Ishikawa (cell line): ENCODE results near the gene TRAPPC12.

Experiments used
- CEBPB ChIP-seq: IDR thresholded peaks from 2 replicates; pipeline ENCODE4 v1.6.1; 2012
- CREB1 ChIP-seq: IDR thresholded peaks from 2 replicates; pipeline ENCODE4 v1.6.1; 2012; ENCODE audit warnings: low read depth
- EGR1 ChIP-seq: IDR thresholded peaks from 2 replicates; pipeline ENCODE4 v1.6.1; 2012
- EP300 ChIP-seq: IDR thresholded peaks from 2 replicates; pipeline ENCODE4 v1.6.1; 2012; ENCODE audit warnings: borderline replicate concordance
- FOXM1 ChIP-seq: IDR thresholded peaks from 2 replicates; pipeline ENCODE4 v1.6.1; 2012; ENCODE audit warnings: low read depth, borderline replicate concordance
- NFIC ChIP-seq: IDR thresholded peaks from 2 replicates; pipeline ENCODE4 v1.6.1; 2012
- RAD21 ChIP-seq: IDR thresholded peaks from 2 replicates; pipeline ENCODE4 v1.6.1; 2012; ENCODE audit warnings: low read depth
- REST ChIP-seq: IDR thresholded peaks from 2 replicates; pipeline ENCODE4 v1.6.1; 2012; ENCODE audit warnings: low read depth, mild to moderate bottlenecking
- TAF1 ChIP-seq: IDR thresholded peaks from 2 replicates; pipeline ENCODE4 v1.6.1; 2012; ENCODE audit warnings: low read depth, mild to moderate bottlenecking
- TCF12 ChIP-seq: IDR thresholded peaks from 2 replicates; pipeline ENCODE4 v1.6.1; 2012; ENCODE audit warnings: low read depth
- TEAD4 ChIP-seq: IDR thresholded peaks from 2 replicates; pipeline ENCODE4 v1.6.1; 2012
- USF1 ChIP-seq: IDR thresholded peaks from 2 replicates; pipeline ENCODE4 v1.6.1; 2012
- YY1 ChIP-seq: IDR thresholded peaks from 2 replicates; pipeline ENCODE4 v1.6.1; 2012; ENCODE audit warnings: low read depth
- ZBTB7A ChIP-seq: IDR thresholded peaks from 2 replicates; pipeline ENCODE4 v1.6.1; 2012; ENCODE audit warnings: low read depth
- TF ChIP-seq, protein P1 (sequence below): IDR thresholded peaks from 2 replicates; pipeline ENCODE4 v1.6.1; 2012

The TRAPPC12 gene

GRCh38 chr2:3519255-3520205, 140.0 kb downstream of the TRAPPC12 start, which contains the start of gene ADI1:
TSS of gene ADI1 (minus strand) at chr2:3519531. CDS start at chr2:3519487, 44 bp downstream.
- peak; percentile 59; the same call in 1 of the 2 replicates for TF ChIP-seq TAF1
- TF ChIP-seq EGR1, result 0 out of 2 replicates have a peak, but pooled peaks have one; percentile 26
- 0 out of 2 replicates have a peak, but pooled peaks have one; percentile 31 for TF ChIP-seq YY1
- TF ChIP-seq USF1, result no peak; the same call in 1 of the 2 replicates
- no peak; the same call in 1 of the 2 replicates for TF ChIP-seq TCF12
- TF ChIP-seq, protein P1, sequence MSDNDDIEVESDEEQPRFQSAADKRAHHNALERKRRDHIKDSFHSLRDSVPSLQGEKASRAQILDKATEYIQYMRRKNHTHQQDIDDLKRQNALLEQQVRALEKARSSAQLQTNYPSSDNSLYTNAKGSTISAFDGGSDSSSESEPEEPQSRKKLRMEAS, result peak; percentile 88

GRCh38 chr2:3520591-3520990, 141.1 kb downstream of the TRAPPC12 start:
- TF ChIP-seq FOXM1 (no peak), EGR1 (no peak), YY1 (no peak), TCF12 (no peak), TEAD4 (no peak), CEBPB (no peak), ZBTB7A (no peak), RAD21 (no peak), USF1 (no peak), REST (no peak), CREB1 (no peak), TAF1 (no peak), NFIC (no peak), EP300 (no peak)
- TF ChIP-seq, protein P1, result no peak

DNA sequence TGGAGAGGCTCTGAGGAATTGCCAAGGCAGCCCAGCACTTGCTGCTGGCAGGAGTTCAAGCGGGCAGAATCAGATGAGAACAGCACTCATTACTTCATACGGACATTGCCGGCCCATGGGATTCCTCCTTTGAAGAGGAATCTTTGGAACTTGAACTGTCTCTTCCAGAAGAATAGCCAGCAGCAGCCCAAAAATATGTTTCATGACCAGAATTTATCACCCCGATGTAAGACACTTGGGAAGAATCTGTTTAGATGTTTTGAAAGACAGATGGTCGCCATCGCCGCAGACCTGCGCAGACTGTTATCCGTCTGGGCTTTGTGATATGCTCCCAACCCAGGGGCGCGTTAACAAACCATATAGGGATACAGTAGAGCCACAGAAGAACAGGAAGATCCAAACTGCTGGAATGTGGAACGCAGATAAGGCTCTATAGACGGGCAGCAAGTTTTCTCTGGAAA, 143.5 kb downstream of the TRAPPC12 start:
- TF ChIP-seq USF1 (no peak), TEAD4 (no peak), CEBPB (no peak)

DNA sequence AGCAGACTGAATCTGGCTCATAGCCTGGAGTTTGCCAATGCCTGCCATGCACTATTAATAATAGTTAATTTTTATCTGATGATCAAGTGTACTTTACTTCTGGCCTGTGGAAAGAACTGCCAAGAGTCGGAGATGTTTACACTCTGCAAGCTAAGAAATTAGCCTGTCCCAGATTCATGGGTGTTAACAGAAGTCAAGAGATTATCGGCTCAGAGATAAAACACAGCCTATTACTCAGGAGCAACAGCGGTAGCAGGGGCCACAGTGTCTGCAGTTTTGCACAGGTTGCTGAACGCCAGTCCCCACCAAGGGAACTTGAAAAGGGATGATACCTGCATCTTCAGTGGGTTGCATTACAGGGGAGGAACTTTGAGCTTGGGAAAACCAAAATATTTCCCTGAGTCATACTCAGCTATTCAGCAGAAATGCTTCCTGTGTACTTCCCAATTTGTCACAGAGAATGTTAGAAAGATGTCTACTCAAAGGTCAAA, 144.1 kb downstream of the TRAPPC12 start:
- no peak for TF ChIP-seq FOXM1

DNA sequence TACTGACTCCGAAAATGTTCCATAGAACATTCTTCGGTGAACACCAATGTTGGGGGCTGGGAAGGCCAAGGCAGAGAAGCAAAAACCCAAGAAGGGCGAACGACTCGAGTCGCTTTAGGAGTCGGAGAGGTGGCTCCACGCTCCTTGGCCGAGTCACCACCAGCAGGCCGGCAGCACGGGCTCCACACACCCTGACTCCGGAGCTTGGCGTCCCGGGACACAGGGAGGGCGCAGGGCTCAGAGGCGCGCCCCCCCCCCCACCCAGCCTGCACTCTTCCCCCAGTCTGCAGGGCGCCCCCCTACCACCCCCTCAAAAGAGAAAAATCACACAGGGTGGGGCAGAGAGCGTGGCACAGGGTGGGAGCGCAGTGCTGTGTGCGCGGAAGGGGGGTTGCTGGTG, 147.4 kb downstream of the TRAPPC12 start:
- TF ChIP-seq EP300, result no peak
- TF ChIP-seq RAD21, result no peak
- no peak for TF ChIP-seq ZBTB7A
- no peak for TF ChIP-seq YY1
- no peak for TF ChIP-seq EGR1
- TF ChIP-seq CEBPB, result no peak
- TF ChIP-seq TEAD4, result no peak
- TF ChIP-seq CREB1, result no peak
- TF ChIP-seq TCF12, result no peak
- TF ChIP-seq TAF1, result no peak

GRCh38 chr2:3527886-3528785, 148.6 kb downstream of the TRAPPC12 start:
- TF ChIP-seq CREB1, result no peak
- TF ChIP-seq, protein P1, result 0 out of 2 replicates have a peak, but pooled peaks have one; percentile 36
- TF ChIP-seq EP300, result no peak
- TF ChIP-seq TAF1, result no peak
- no peak for TF ChIP-seq REST
- TF ChIP-seq YY1, result no peak
